GM21576 (cell line): Measurements from ENCODE around the gene RPL23.

Source experiments
- ATAC-seq: cut with Tn5 transposase; IDR thresholded peaks from one replicate; pipeline ENCODE4 v1.9.1; 2021; ENCODE audit warnings: mild to moderate bottlenecking, moderate library complexity; ENCODE audit not compliant: unreplicated experiment

RPL23 gene

GRCh38 chr17:38885044-38885727, 31.7 kb upstream of the RPL23 start:
- ATAC-seq, result no peak

DNA sequence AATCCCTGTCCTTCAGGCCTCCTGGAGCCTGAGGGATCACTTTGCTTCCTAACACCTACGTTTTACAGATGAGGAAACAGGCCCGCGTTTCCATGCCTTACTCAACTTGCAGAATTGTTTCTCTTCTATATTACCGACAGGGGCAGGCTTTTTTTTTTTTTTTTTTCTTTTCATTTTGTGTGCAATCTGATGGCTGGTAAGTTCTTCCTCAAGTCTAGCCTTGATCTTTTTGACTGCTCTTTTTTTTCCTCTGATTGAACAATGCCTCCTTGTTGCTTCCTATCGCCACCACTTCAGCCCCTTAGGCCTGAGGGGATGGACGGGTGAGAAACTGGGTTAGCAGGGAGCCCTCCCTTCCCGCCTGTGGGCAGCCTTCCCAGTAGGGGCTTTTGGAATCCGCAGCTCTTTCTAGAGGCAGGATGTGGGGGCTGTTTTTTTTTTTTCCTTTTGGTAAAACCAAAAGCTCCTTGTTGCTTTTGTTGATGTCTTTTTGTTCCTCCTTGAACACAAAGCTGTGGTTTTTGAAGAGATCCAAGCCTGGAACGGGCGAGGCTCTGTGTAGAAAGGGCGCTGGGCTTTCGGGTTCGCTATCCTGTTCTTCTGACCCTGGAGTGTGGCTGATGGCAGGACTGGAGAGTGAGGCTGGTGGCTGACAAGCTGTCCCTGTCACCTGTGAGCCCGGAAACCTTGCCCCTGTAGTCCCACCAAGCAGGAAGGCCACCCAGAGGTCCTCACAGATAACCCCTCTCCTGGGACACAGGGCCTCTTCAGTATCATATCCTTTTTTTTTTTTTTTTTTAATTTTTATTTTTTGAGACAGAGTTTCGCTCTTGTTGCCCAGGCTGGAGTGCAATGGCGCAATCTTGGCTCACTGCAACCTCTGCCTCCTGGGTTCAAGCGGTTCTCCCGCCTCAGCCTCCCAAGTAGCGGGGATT, 30.3 kb upstream of the RPL23 start:
- no peak for ATAC-seq

DNA sequence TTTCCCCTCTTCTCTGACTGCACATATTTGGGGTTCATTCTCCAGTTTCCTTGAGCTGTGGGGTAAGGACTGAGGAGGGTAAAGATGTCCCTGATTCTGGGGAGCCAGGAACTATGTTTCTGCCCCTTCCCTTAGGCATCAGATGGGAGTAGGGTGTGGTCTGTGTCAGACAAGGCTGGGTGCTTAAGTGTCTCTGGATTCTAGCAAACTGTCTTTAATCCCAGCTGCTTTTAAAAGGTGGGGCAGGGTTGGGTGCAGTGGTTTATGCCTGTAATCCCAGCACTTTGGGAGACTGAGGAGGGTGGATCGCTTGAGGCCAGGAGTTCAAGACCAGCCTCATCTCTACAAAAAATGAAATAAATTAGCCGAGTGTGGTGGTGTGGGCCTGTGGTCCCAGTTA, 29.3 kb upstream of the RPL23 start:
- no peak for ATAC-seq

- no peak for ATAC-seq
Observed at GRCh38 chr17:38881600-38882191, 28.2 kb upstream of the RPL23 start.

DNA sequence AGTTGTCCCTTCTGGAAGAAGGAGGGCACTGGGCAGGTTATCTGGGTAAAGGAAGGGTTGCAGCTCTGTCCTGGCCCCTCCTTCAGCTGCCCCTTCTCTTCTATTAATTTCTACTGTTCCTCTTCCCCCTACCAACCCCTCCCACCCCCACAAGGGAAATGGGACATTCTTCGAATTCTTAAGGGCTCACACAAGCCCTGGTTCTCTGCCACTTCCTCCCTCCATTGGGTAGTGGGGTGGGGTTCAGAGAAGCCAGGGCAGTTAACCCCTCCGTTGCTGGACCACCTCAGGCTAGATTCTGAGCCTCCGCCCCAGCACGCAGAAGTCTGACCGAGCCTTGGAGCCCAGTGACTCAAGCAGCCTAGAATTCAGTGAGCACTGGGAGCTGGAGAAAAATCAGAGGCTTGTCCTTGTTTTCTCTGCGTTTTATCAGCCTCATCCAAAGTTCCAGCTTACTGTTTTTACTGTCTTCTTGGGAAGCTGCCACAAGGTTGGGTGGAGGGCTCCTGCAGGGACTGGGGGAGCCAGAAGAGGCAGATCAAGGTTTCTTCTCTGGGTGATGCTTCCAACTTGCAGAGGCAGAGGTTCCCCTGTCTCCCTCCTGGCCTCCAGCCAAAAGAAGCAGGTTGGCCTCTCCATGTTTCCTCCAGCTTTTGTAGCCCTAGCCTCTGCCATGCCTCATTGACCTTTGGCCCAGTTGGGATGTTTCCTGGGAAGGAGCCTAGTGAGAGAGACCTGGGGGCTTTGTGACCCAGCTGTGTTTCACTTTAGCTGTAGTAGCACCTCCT, 26.6 kb upstream of the RPL23 start:
- no peak for ATAC-seq

DNA sequence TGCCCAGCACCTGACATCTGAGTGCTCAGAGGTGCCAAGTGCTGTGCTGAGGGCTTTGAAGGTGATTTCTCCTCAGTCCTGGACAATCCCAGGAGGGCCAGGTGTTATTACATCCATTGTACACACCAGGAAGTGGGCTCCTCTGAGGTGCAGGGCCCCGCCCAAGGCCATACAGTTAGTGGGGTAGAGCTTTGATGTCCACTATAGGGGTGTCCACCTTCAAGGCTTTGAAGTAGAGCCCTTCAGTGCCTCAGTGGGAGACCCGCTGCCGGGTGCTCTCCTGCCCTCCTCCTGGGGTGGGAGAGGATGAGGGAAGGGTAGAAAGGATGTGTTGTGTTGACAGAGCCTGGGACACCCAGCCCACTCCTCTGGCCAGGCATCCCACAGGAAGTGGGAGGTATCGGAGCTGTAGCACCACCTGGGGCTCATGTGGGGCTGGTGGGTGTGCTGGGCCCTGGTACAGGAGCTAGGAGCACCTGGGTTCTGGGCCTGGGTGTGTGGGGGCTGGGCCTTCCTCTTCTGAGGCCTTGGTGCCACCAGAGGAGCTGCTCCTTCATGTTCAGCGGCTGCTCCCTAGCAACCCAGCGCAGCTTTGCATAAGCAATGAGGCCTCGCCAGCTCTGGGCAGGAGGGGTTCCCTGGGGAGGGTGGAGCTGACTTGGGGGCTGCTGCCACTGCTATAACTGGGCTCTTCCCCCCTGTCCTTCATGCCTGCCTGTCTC, 23.8 kb upstream of the RPL23 start:
- ATAC-seq, result no peak

DNA sequence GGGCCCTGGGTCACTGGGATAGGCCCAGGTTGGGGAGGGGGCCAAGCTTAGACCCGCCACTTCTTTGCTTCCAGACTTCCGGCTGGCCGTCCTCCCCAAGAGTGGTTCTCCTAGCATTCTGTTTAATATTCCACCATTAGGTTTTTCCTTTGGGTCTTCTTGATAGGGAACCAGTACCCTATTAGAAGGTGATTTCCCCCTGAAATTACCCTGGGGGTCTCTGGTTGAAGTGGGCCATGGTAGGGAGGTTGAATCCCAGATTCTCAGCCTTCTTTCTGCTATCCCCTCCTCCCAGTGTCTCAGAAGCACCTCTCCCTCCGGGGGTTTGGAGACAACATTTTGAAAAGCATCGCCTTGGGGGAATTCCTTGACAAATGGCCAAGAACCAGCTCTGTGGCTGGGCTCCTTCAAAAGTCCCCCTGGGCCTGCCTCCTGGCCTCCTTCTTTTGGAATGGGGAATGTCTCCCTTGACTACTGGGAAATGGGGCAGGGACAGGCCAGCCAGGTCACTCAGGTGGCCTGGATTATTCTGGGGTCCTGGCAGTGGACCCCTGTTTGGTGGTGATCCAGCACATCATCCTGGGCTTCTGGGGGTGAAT, 22.1 kb upstream of the RPL23 start:
- no peak for ATAC-seq

DNA sequence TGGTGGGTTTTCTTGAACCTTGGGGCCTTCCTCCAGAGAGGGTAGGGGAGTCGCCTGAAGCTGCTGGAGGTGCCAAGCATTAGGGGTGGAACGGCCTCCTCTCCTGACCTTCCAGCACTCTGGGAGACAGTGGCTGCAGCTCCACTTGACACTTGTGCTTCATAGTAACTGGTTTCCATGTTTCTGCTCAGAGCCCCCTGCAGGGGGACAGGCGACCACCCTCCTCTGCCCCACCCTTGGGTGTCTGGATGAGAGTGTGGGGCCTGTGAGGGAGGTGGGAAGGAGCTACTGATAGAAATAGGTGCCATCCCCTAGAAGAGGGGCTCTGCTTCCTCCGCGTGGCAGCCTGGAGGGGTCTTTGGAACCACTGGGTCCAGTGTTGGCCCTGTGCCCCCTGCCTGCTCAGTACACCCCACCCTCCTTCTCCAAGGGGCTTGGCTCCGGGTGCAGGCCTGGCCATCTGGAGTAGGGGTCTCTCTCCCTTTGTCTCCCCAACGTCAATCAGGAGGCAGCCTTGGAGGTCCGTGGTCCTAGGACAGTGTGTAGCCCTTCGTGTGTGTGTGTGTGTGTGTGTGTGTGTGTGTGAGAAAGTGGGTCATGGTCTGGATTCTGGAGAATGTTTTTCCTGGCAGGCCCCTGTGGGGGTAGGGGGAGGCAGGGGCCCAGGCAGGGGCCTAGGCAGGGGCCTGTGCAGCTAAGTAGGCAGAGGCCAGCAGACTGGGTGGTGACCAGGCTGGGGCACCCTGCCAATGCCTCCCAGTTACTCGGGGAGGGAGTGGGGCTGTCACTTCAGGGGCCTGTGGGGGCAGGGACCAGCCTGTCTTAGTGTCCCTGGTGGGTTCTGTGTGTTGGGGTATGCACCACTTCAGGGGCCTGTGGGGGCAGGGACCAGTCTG, 21.2 kb upstream of the RPL23 start:
- ATAC-seq, result no peak

- ATAC-seq, result no peak
Observed at GRCh38 chr17:38873640-38874380, 20.3 kb upstream of the RPL23 start.

- ATAC-seq, result no peak
Observed at GRCh38 chr17:38872671-38873385, 19.3 kb upstream of the RPL23 start.

DNA sequence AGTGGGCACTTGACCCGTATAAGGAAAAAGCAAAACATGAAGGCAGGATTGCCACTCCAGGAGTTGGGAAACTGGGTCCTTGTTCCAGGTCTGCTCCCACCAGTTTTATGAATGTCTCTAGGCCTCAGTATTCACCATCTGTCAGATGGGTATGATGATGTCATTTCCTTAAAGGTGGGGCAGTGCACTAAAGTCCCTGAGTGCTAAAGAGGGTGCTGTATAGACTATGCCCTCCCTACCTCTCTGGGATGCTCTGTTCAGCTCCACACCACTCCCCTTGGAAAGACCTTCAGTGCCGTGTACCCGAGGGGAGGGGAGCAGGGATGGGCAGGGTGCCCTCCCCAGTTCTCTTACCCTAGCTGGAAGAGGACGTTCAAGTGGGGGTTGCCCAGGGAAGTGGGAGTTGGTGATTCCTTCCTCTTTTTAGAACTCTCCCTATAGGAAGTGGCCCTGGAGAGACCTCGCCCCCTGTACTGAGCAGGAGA, 18.5 kb upstream of the RPL23 start:
- ATAC-seq, result no peak

- ATAC-seq, result peak; percentile 20
Observed at GRCh38 chr17:38871247-38872015, 17.9 kb upstream of the RPL23 start.

DNA sequence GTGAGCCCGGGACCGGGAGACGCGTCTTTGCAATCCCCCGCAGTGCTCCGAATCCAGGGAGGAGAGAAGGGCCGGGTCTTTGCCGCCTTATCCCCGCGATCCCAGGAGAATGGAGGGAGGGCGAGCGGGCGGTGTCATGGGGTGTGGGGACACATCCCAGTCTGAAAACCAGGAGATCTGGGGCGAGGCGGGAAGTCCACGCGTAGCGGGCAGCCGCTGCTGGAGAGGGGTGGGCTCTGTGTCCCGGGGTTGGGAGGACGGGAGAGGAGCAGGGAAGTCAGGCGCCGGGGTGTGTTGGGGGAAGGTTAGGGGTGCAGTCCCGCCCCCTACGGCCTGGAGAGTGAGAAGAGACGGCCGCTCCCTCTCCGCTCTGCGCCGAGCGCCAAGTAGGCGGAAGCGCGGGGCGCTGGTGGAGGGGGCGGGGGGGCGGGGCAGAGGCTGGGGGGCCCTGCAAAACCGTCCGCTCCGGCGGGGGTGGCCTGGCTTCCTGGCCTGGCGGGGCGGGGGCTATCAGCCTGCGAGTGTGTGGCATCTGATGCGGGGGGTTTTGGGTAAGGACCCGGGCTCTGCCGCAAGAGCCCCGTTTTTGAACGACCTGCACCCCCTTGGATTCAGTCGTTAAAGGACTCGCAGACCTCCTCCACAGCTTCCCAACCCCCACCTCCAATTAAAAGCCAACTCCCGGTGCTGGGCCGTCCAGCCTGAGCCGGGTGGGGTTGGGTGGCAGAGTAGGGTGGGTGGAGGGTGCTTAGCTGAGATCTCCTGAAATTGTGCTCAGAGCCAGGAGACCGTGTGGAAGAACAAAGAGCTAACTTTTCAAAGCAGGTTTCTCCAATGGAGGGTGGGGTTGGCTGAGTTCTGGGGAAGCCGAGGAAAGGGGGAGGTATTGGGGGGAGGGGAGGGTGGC, 17.0 kb upstream of the RPL23 start:
- no peak for ATAC-seq

DNA sequence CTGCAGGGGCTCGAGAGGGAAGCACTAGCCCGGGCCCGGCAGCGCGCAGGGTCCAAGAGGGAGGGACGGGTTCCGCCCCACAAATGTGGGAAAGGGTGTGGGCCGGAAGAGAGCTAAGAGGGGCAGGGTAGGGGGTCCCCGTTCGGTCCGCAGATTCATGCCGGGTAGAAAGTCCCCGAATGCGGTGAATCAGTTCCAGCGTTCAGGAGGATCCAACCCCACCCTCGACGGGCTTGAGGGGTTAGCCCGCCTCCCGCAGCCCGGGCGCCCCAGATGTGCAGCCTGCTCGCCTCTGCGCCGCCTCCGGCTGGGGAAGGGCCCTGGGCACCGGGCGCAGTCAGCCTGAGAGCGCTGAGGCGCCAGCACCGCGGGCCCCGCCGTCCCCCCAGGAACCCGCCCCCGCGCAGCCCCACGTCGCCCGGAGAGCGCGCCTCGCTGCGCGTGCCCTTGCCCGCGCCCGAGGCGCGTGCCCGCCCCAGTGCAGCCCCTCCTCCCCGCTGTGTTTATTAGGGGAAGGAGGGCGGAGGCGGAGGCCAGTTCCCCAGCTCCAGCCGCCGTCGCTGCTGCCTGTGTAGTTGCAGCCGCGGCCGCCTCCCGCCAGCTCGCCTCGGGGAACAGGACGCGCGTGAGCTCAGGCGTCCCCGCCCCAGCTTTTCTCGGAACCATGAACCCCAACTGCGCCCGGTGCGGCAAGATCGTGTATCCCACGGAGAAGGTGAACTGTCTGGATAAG, 16.2 kb upstream of the RPL23 start, which contains the start of gene LASP1:
TSS of gene LASP1 (plus strand) at position 533 of the 733 bp plus-strand sequence. CDS start at position 665, 132 bp downstream.
- ATAC-seq, result peak; percentile 25
